ENCODE results near the gene GDF7.

The GDF7 gene

GRCh38 chr2:20691076-20691734 is 24.3 kb downstream of the GDF7 start:
- H3K4me3 ChIP-seq (ENCODE audit: low read depth, low read length): no peak overlapping the region
- in situ Hi-C loops (cut with HindIII; ENCODE audit: low sequenced_read_pairs): no loop called here
- no peak for DNase-seq (ENCODE audit: low read depth)
- no peak for TF ChIP-seq CTCF (IDR thresholded peaks at IDR 0.05; ENCODE audit: low read depth, low read length, missing control alignments)

GRCh38 chr2:20692081-20692480 is 25.1 kb downstream of the GDF7 start:
- DNase-seq (ENCODE audit: low read depth): no peak
- no peak for TF ChIP-seq CTCF (IDR thresholded peaks at IDR 0.05; ENCODE audit: low read depth, low read length, missing control alignments)
- in situ Hi-C loops (cut with HindIII; ENCODE audit: low sequenced_read_pairs): no loop called here
- H3K4me3 ChIP-seq (ENCODE audit: low read depth, low read length): no peak overlapping the region

GRCh38 chr2:20693317-20693716 is 26.4 kb downstream of the GDF7 start:
- no peak for DNase-seq (ENCODE audit: low read depth)
- TF ChIP-seq CTCF (IDR thresholded peaks at IDR 0.05; ENCODE audit: low read depth, low read length, missing control alignments): no peak
- in situ Hi-C loops (cut with HindIII; ENCODE audit: low sequenced_read_pairs): no loop called here
- no peak overlapping the region for H3K4me3 ChIP-seq (ENCODE audit: low read depth, low read length)

GRCh38 chr2:20696366-20696765 is 29.4 kb downstream of the GDF7 start:
- TF ChIP-seq CTCF (IDR thresholded peaks at IDR 0.05; ENCODE audit: low read depth, low read length, missing control alignments): no peak
- no peak overlapping the region for H3K4me3 ChIP-seq (ENCODE audit: low read depth, low read length)
- DNase-seq (ENCODE audit: low read depth): no peak
- in situ Hi-C loops (cut with HindIII; ENCODE audit: low sequenced_read_pairs): no loop called here

DNA sequence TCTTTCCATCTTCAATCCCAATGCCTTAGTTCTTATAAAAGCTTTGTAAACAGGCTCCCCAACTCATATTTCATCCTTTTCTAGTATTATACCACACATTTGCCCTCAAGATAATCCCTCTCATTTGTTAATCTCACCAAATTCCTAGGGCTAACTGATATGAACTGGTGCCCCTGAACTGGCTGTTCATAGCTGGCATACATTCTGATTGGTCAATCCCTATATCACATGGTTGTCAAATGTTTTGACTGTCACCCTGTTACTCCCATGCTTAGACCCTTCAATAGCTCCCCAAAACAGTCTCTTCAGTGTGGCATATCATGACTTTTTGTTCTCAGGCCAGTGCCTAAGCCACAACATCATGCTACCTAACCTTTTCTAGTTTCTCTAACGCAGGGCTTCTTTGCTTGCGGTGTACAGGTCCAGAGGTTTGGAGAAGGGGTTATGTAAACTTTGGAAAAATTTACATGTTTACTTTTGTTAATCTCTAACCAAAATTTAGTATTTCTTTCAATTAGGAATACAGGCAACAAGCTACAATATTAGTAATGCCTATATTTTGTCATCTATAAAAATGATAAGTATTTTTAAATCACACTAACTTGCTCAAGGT is 30.5 kb downstream of the GDF7 start:
- TF ChIP-seq CTCF (IDR thresholded peaks at IDR 0.05; ENCODE audit: low read depth, low read length, missing control alignments): no peak
- in situ Hi-C loops (cut with HindIII; ENCODE audit: low sequenced_read_pairs): no loop called here
- no peak overlapping the region for H3K4me3 ChIP-seq (ENCODE audit: low read depth, low read length)
- no peak for DNase-seq (ENCODE audit: low read depth)

DNA sequence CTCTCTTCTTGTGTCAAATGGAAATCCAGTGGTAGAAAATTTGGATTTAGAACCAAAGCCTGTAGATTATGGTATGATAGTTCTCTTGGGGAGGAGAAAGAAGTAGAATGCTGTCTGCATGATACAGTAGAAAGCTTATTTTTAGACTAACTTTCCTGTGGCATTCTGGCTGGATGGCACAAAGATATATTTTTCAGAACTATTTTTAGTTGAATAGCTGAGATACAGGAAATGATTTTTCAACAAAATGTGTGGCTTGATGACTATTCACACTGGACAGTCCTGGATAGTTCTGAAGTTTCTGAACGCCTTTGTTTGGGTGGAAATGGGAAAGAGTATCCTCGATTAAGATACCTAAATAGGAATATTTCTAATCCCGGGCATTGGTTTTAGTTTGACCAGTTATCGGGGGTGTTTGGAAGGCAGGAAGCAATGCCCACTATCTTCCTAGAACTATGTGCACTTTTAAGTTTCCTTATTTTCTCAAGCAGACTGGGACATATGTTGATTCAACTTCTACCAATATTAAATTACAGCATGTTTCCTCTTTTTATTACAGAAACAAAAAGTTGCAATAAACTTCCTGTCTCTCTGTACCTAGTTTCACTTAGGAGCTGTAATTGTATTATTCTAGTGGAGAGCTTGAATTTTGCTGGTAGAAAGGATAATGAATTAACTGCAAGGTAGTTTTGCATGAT is 32.1 kb downstream of the GDF7 start:
- in situ Hi-C loops (cut with HindIII; ENCODE audit: low sequenced_read_pairs): no loop called here
- H3K4me3 ChIP-seq (ENCODE audit: low read depth, low read length): no peak overlapping the region
- TF ChIP-seq CTCF (IDR thresholded peaks at IDR 0.05; ENCODE audit: low read depth, low read length, missing control alignments): no peak
- no peak for DNase-seq (ENCODE audit: low read depth)

Measured in astrocyte of the cerebellum (primary cell).